Left cardiac atrium (tissue), 4 donors: ENCODE measurements around the gene OXSM. TPM values are rescaled to one million over a fixed set of nuclear protein-coding genes. Genes with fewer than 3 reads are reported as not detected.

ENCODE experiments used
- ATAC-seq, 2 donors: fragments of 200-7000 bp; cut with Tn5 transposase; one replicate each; pipeline ENCODE4 v1.9.1; 2020; ENCODE audit warnings: mild to moderate bottlenecking in 2 of 2, moderate library complexity in 2 of 2
- DNase-seq: peaks from one replicate; pipeline ENCODE4 v3.0.0-alpha.2; 2020
- intact Hi-C, 2 donors: fragments of 100-400 bp; cut with DNase I; formaldehyde crosslinking; loops; one replicate each; pipeline versions ENCODE4 v1.14.1 to v1.15.1; 2022 to 2023
- total RNA-seq, 2 donors: library from RNA; stranded (reverse); fragmentation: NEBNext Ultra II Directional; extraction: Animal tissue kit (Norgen Biotek cat#: 25700); gene quantifications; one replicate each; pipeline ENCODE4 v1.2.1, GENCODE V29; 2021
- donor health status: DM: no; HTN: yes; CAD: no.
- donor health status: DM: no; HTN: yes; CAD: no; lungs with severe emphysema.
- donor health status: DM: yes; HTN: yes; CAD: no.
- donor health status: Dilated cardiomyopathy.

Gene OXSM
- total RNA-seq, 2 donors from 2014 or later: 13.9 to 14.6 TPM

- intact Hi-C loops: loop anchor here in 1 of 2 donors (10.0 kb wide), 1 partner anchor 871 kb away; no protein-coding TSS in a partner anchor
- no peak for DNase-seq
- ATAC-seq: no peak
Measured at GRCh38 chr3:25843332-25843731, 53.4 kb downstream of the OXSM start.

Other genes with a start within 250 kb of the OXSM start
- gene TOP2B, start 125.2 kb upstream of the OXSM start, total RNA-seq: 100 to 1,000 TPM in 1 of 2 donors, 10 to 100 TPM in 1; 79.1 to 101 TPM
- gene NGLY1, start 6.6 kb upstream of the OXSM start, total RNA-seq: 10 to 100 TPM; 31.4 to 31.5 TPM